MM.1S (cell line): ENCODE data around the gene BTRC.

Source experiments
- DNase-seq: peaks from one replicate; pipeline ENCODE4 v3.0.0-alpha.2; 2015
- H2AFZ ChIP-seq: fragments of 300-600 bp; sonication (generic); 2 replicates; pipeline ENCODE4 v1.6.0; 2016; ENCODE audit warnings: antibody characterized with exemption, low read length
- H3F3A ChIP-seq: fragments of 300-600 bp; sonication (generic); 2 replicates; pipeline ENCODE4 v1.6.1; 2016; ENCODE audit warnings: mild to moderate bottlenecking, antibody characterized with exemption, low read length, moderate library complexity, mixed read lengths; ENCODE audit not compliant: insufficient read depth
- H3K27ac ChIP-seq: fragments of 300-600 bp; sonication (generic); 2 replicates; pipeline ENCODE4 v1.5.1; 2016; ENCODE audit warnings: mild to moderate bottlenecking, low read length
- H3K27me3 ChIP-seq: fragments of 300-600 bp; sonication (generic); replicated peaks from 2 replicates; pipeline ENCODE4 v1.6.0; 2016; ENCODE audit warnings: low read length; ENCODE audit not compliant: insufficient read depth
- H3K36me3 ChIP-seq: fragments of 300-600 bp; sonication (generic); replicated peaks from 2 replicates; pipeline ENCODE4 v1.6.1; 2016; ENCODE audit warnings: mild to moderate bottlenecking, low read length, mixed read lengths; ENCODE audit not compliant: insufficient read depth
- H3K4me1 ChIP-seq: fragments of 300-600 bp; sonication (generic); 2 replicates; pipeline ENCODE4 v1.6.1; 2016; ENCODE audit warnings: low read length, mixed read lengths
- H3K4me2 ChIP-seq: fragments of 300-600 bp; sonication (generic); 2 replicates; pipeline ENCODE4 v1.6.0; 2016; ENCODE audit warnings: low read depth, low read length
- H3K4me3 ChIP-seq: fragments of 300-600 bp; sonication (generic); 2 replicates; pipeline ENCODE4 v1.5.1; 2016; ENCODE audit warnings: low read length, mixed read lengths
- H3K79me2 ChIP-seq: fragments of 300-600 bp; sonication (generic); 2 replicates; pipeline ENCODE4 v1.6.1; 2016; ENCODE audit warnings: mixed run types, low read length, mixed read lengths
- H3K9ac ChIP-seq: fragments of 300-600 bp; sonication (generic); 2 replicates; pipeline ENCODE4 v1.6.1; 2016; ENCODE audit warnings: low read length, mixed read lengths
- H3K9me2 ChIP-seq: fragments of 300-600 bp; sonication (generic); replicated peaks from 2 replicates; pipeline ENCODE4 v1.6.1; 2016; ENCODE audit warnings: mild to moderate bottlenecking, low read length, mixed read lengths; ENCODE audit not compliant: insufficient read depth
- H3K9me3 ChIP-seq: fragments of 300-600 bp; sonication (generic); replicated peaks from 2 replicates; pipeline ENCODE4 v1.6.1; 2016; ENCODE audit warnings: mild to moderate bottlenecking, low read length, mixed read lengths; ENCODE audit not compliant: insufficient read depth
- H4K20me1 ChIP-seq: fragments of 300-600 bp; sonication (generic); 2 replicates; pipeline ENCODE4 v1.6.1; 2016; ENCODE audit warnings: mild to moderate bottlenecking, low read length, moderate library complexity, mixed read lengths; ENCODE audit not compliant: insufficient read depth
- CTCF ChIP-seq: fragments of 300-600 bp; sonication (generic); IDR thresholded peaks from 2 replicates; pipeline ENCODE4 v1.5.1; 2016; ENCODE audit warnings: antibody characterized with exemption, low read length, mixed read lengths
- EZH2 ChIP-seq: fragments of 300-600 bp; sonication (generic); optimal IDR thresholded peaks from 2 replicates; pipeline ENCODE3; 2017; ENCODE audit warnings: low read depth, mild to moderate bottlenecking, antibody characterized with exemption, low read length, mixed read lengths
- EZH2phosphoT487 ChIP-seq: fragments of 300-600 bp; sonication (generic); IDR thresholded peaks from 2 replicates; pipeline ENCODE4 v1.6.1; 2018; ENCODE audit warnings: antibody characterized with exemption, low read length

BTRC gene

GRCh38 chr10:101595591-101596433, 241.8 kb downstream of the BTRC start:
- Histone ChIP-seq H4K20me1 (no peaks in the 10 kb centered on the region), H3K27me3 (no peaks in the 10 kb centered on the region), H3K4me3 (no peak overlapping the region), H3K4me2 (no peak overlapping the region), H3K79me2 (no peaks in the 10 kb centered on the region), H3K9me2 (no peaks in the 10 kb centered on the region), H3K4me1 (0 out of 2 replicates have a peak, but pooled peaks cover 8% of the 10 kb centered on the region), H3K36me3 (no peaks in the 10 kb centered on the region), H3K27ac (no peak overlapping the region), H3K9me3 (no peaks in the 10 kb centered on the region), H2AFZ (no peak overlapping the region), H3F3A (no peaks in the 10 kb centered on the region), H3K9ac (no peak overlapping the region)
- DNase-seq, result no peak
- no peak for TF ChIP-seq EZH2
- TF ChIP-seq EZH2phosphoT487, result no peak
- no peak for TF ChIP-seq CTCF

- no peaks in the 10 kb centered on the region for H3K9me3 ChIP-seq
- no peak overlapping the region for H3K9ac ChIP-seq
- no peaks in the 10 kb centered on the region for H3K27me3 ChIP-seq
- H3K27ac ChIP-seq, result no peak overlapping the region
- no peaks in the 10 kb centered on the region for H3K79me2 ChIP-seq
- no peaks in the 10 kb centered on the region for H3K9me2 ChIP-seq
- no peaks in the 10 kb centered on the region for H4K20me1 ChIP-seq
- no peak for DNase-seq
- no peaks in the 10 kb centered on the region for H3F3A ChIP-seq
- no peak overlapping the region for H3K4me2 ChIP-seq
- H3K4me1 ChIP-seq, result 0 out of 2 replicates have a peak, but pooled peaks cover 8% of the 10 kb centered on the region
- no peak overlapping the region for H2AFZ ChIP-seq
- no peak for TF ChIP-seq EZH2
- no peak for TF ChIP-seq EZH2phosphoT487
- no peak for TF ChIP-seq CTCF
- H3K36me3 ChIP-seq, result no peaks in the 10 kb centered on the region
- H3K4me3 ChIP-seq, result no peak overlapping the region
Measured at GRCh38 chr10:101597091-101597900, 243.3 kb downstream of the BTRC start.

DNA sequence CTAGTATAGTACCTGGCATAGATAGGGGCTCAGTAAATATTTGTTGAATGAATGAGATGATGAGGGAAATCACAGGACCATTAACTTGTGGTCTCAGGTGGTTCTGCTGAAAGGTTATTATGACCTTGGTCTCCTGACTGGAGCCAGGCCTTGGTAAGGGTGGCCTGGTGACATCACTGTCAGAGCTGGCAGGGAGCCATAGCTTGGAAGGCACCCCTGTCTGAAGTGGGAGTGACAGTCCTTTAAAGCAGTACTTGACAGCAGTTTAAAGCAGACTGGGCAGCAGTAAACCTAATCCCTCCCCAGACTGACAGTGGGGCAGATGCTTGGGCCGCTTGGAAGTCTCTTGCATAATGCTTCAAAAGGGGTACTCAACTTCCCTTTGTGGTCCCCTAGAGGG, 247.6 kb downstream of the BTRC start:
- Histone ChIP-seq H3K9ac (no peak overlapping the region), H3K79me2 (no peaks in the 10 kb centered on the region), H3K36me3 (no peaks in the 10 kb centered on the region), H3F3A (no peaks in the 10 kb centered on the region), H3K9me3 (no peaks in the 10 kb centered on the region), H3K4me2 (no peak overlapping the region), H3K27me3 (no peaks in the 10 kb centered on the region), H2AFZ (no peak overlapping the region), H3K9me2 (no peaks in the 10 kb centered on the region), H3K27ac (no peak overlapping the region), H3K4me3 (no peak overlapping the region), H4K20me1 (no peaks in the 10 kb centered on the region), H3K4me1 (no peaks in the 10 kb centered on the region)
- TF ChIP-seq EZH2phosphoT487 (no peak), EZH2 (no peak), CTCF (no peak)
- no peak for DNase-seq
